Keratinocyte (primary cell): Measurements from ENCODE around the gene TM9SF1. TPM values are rescaled to one million over a fixed set of nuclear protein-coding genes. Genes with fewer than 3 reads are reported as not detected.

ENCODE experiments used
- DNase-seq: peaks from one replicate; pipeline ENCODE4 v3.0.0-alpha.2; 2011; ENCODE audit warnings: low read depth, missing footprints, low spot score
- FAIRE-seq: peaks from 2 replicates; lab custom pipeline; 2011; peaks lifted over from hg19 to GRCh38; lab: Jason Lieb, UNC
- H2AFZ ChIP-seq: 2 replicates; pipeline ENCODE4 v1.6.0; 2012; ENCODE audit warnings: low read length, control low read depth, inconsistent platforms; ENCODE audit not compliant: control insufficient read depth
- H3K27ac ChIP-seq: 2 replicates; pipeline ENCODE4 v1.5.1; 2011; ENCODE audit warnings: low read length; ENCODE audit not compliant: control insufficient read depth, insufficient read depth
- H3K27me3 ChIP-seq: 3 replicates; pipeline ENCODE4 v1.6.0; 2011; ENCODE audit warnings: low read length; ENCODE audit not compliant: control insufficient read depth, insufficient read depth; ENCODE audit errors: extremely low read depth
- H3K36me3 ChIP-seq, 2 experiments: 2 replicates in 1 of 2; 3 replicates in 1 of 2; pipeline ENCODE4 v1.5.1; 2011; ENCODE audit warnings: low read length in 2 of 2, mild to moderate bottlenecking in 1 of 2; ENCODE audit not compliant: control insufficient read depth in 2 of 2, insufficient read depth in 2 of 2; ENCODE audit errors: extremely low read depth in 1 of 2
- H3K4me1 ChIP-seq: 3 replicates; pipeline ENCODE4 v1.5.1; 2011; ENCODE audit warnings: low read length; ENCODE audit not compliant: control insufficient read depth, insufficient read depth; ENCODE audit errors: extremely low read depth
- H3K4me2 ChIP-seq: 3 replicates; pipeline ENCODE4 v1.6.0; 2011; ENCODE audit warnings: low read depth, low read length; ENCODE audit not compliant: control insufficient read depth, insufficient read depth; ENCODE audit errors: extremely low read depth
- H3K4me3 ChIP-seq, 3 experiments: fragments of 200-600 bp in 1 of 3; sonication (generic) in 1 of 3; 2 replicates in 2 of 3; 3 replicates in 1 of 3; pipeline ENCODE4 v1.5.1; 2011 to 2016; ENCODE audit warnings: low read length in 3 of 3, mild to moderate bottlenecking in 3 of 3, control low read depth in 2 of 3, inconsistent platforms in 1 of 3, low read depth in 1 of 3, mixed read lengths in 1 of 3, mixed run types in 1 of 3, moderate library complexity in 1 of 3; ENCODE audit not compliant: control insufficient read depth in 2 of 3, insufficient read depth in 2 of 3; ENCODE audit errors: extremely low read depth in 1 of 3
- H3K79me2 ChIP-seq: 2 replicates; pipeline ENCODE4 v1.6.0; 2012; ENCODE audit warnings: low read length; ENCODE audit not compliant: control insufficient read depth, insufficient read depth
- H3K9ac ChIP-seq: 3 replicates; pipeline ENCODE4 v1.6.0; 2011; ENCODE audit warnings: low read length; ENCODE audit not compliant: control insufficient read depth, insufficient read depth; ENCODE audit errors: extremely low read depth
- H3K9me1 ChIP-seq: 3 replicates; pipeline ENCODE4 v1.6.0; 2011; ENCODE audit warnings: low read length; ENCODE audit not compliant: control insufficient read depth, insufficient read depth; ENCODE audit errors: extremely low read depth
- H3K9me3 ChIP-seq: 2 replicates; pipeline ENCODE4 v1.5.1; 2012; ENCODE audit warnings: low read depth, low read length; ENCODE audit not compliant: control insufficient read depth
- H4K20me1 ChIP-seq: 3 replicates; pipeline ENCODE4 v1.6.0; 2011; ENCODE audit warnings: low read length; ENCODE audit not compliant: control insufficient read depth, insufficient read depth; ENCODE audit errors: extremely low read depth
- EZH2 ChIP-seq: IDR thresholded peaks from one replicate; pipeline ENCODE4 v1.6.1; 2012; ENCODE audit warnings: inconsistent platforms, mild to moderate bottlenecking, low read length, moderate library complexity
- dilution Hi-C: fragments of 300-500 bp; cut with MboI; formaldehyde crosslinking; loops from one replicate; pipeline ENCODE4 v1.7.0; 2020; ENCODE audit warnings: low sequenced_read_pairs; ENCODE audit not compliant: extremely low pct_ligation_motif_present
- polyA plus RNA-seq, 5 experiments: library from polyadenylated mRNA; depleted of rRNA in 3 of 5; stranded (reverse) in 3 of 5; stranded (forward) in 1 of 5; unstranded in 1 of 5; fragments of >200 nt; gene quantifications; 1 replicate in 1 of 5; 2 replicates in 3 of 5; 3 replicates in 1 of 5; pipeline versions ENCODE4 v1.2.1 to v1.2.3, GENCODE V29; 2011 to 2012; ENCODE audit warnings: missing spikeins in 2 of 5, low read depth in 1 of 5, low replicate concordance in 1 of 5
- TF ChIP-seq, protein P1 (sequence below), 3 experiments: IDR thresholded peaks in 1 of 3; conservative IDR thresholded peaks in 1 of 3; optimal IDR thresholded peaks in 1 of 3; 2 replicates in 2 of 3; 3 replicates in 1 of 3; pipeline versions ENCODE3 to v1.5.1; 2011; ENCODE audit warnings: low read length in 3 of 3, mild to moderate bottlenecking in 3 of 3, moderate library complexity in 2 of 3, control low read depth in 1 of 3, inconsistent platforms in 1 of 3; ENCODE audit not compliant: insufficient read depth in 2 of 3; ENCODE audit errors: extremely low read depth in 1 of 3

TM9SF1 gene
- polyA plus RNA-seq, 1 donor (not counting 4 experiments of a cell fraction or from before 2014, with no cell fraction given), result 19.2 TPM

DNA sequence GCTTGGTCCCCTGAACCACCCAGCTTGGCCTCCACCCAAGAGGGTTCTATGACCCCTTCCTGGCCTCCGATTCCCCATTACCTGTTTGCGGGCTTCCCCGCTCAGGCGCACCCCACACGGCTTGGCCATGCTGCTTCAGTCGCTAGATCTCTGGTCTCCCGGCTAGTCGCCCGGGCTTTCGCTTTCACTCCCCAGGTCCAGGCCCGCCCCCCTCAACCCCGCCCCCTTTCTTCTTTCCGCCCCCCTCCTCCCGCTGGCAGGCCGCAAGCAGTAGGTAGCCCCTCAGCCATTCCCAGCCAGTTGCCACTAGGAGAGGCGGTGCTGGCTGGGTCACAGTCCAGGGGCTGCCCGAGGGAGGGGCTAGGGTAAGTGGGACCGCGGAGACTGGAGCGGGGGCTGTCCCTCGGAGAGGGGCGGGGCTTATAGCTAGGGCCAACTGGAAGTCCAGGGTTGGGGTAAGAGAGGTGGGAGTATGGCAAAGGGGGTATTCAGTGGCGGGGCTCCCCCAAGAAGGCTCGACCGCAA is 48.7 kb downstream of the TM9SF1 start, which contains the start of gene PSME2:
TSS of gene PSME2 (minus strand) at position 158 of the 525 bp plus-strand sequence. CDS start at position 129, 29 bp downstream.
- Histone ChIP-seq H3K4me2 (peak within 1 kb of the TSS; percentile 97), H3K79me2 (peaks cover 60% of the 10 kb centered on the region), H3K36me3 (peaks cover 27 to 41% of the 10 kb centered on the region in 2 experiments), H3K9me1 (peaks cover 2% of the 10 kb centered on the region), H3K4me1 (peaks cover 27% of the 10 kb centered on the region), H3K9me3 (no peaks in the 10 kb centered on the region), H3K4me3 (peak within 1 kb of the TSS; percentile 82 to 97 (median 91)), H3K27me3 (no peaks in the 10 kb centered on the region), H3K9ac (peak within 1 kb of the TSS; percentile 88), H3K27ac (peak within 1 kb of the TSS; percentile 86), H4K20me1 (no peaks in the 10 kb centered on the region), H2AFZ (peak within 1 kb of the TSS; percentile 72)
- TF ChIP-seq, protein P1, sequence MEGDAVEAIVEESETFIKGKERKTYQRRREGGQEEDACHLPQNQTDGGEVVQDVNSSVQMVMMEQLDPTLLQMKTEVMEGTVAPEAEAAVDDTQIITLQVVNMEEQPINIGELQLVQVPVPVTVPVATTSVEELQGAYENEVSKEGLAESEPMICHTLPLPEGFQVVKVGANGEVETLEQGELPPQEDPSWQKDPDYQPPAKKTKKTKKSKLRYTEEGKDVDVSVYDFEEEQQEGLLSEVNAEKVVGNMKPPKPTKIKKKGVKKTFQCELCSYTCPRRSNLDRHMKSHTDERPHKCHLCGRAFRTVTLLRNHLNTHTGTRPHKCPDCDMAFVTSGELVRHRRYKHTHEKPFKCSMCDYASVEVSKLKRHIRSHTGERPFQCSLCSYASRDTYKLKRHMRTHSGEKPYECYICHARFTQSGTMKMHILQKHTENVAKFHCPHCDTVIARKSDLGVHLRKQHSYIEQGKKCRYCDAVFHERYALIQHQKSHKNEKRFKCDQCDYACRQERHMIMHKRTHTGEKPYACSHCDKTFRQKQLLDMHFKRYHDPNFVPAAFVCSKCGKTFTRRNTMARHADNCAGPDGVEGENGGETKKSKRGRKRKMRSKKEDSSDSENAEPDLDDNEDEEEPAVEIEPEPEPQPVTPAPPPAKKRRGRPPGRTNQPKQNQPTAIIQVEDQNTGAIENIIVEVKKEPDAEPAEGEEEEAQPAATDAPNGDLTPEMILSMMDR (optimal IDR thresholded peaks at IDR 0.05 in 1 of 3, IDR thresholded peaks at IDR 0.05 in 1 of 3, conservative IDR thresholded peaks at IDR 0.05 in 1 of 3; ENCODE audit: extremely low read depth in 1 of 3, insufficient read depth in 2 of 3, low read length in 3 of 3), result no peak
- no peak for TF ChIP-seq EZH2
- dilution Hi-C loops, result no loop called here
- FAIRE-seq (no peak), DNase-seq (peak; percentile 83)

DNA sequence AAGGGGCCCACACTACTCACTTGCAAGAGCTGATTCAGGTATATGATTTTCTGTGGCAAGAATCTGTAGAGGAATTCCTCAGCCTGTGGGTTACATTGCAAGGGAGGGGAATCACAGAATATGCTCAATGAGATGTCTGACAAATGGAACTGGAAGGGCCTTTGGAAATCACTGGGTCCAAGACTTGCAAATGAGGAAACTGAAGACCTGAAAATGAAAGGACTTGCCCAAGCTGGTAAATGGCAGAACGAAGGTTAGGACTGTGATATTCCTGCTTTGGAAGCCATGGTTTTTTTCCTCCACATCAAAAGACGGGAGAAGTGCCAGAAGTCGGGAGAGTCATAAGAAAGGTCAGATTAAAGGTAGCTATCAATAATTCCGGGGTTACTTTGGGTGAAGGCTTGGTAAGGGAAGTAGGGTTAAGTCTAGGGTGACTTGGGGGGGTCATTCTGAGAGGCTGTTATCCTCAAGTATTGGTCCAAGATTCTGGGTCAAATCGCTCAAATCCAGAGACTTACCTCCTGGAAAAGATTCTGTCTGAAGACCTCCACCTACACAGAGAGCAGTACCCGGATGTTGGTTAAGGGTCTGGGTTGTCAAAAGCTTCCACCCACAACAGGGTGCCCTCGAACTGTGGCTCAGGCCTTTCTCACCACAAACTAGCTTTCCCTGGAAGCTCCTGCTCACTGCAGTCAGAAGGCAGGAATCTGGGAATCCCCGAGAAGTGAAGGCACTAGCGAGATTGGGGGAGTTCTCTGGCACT is 49.4 kb downstream of the TM9SF1 start:
- peaks cover 59% of the 10 kb centered on the region for H3K79me2 ChIP-seq
- DNase-seq, result no peak

More for the DNA sequence above, 49.4 kb downstream of the TM9SF1 start:
- peaks cover 2% of the 10 kb centered on the region for H3K9me1 ChIP-seq
- FAIRE-seq, result no peak
- peak overlapping the region; percentile 93 for H3K4me2 ChIP-seq
- dilution Hi-C loops, result no loop called here
- H3K4me1 ChIP-seq, result peaks cover 27% of the 10 kb centered on the region
- H3K9ac ChIP-seq, result peak overlapping the region; percentile 88
- TF ChIP-seq, protein P1 (optimal IDR thresholded peaks at IDR 0.05 in 1 of 3, IDR thresholded peaks at IDR 0.05 in 1 of 3, conservative IDR thresholded peaks at IDR 0.05 in 1 of 3; ENCODE audit: extremely low read depth in 1 of 3, insufficient read depth in 2 of 3, low read length in 3 of 3), result no peak
- no peak for TF ChIP-seq EZH2
- H3K27ac ChIP-seq, result peak overlapping the region; percentile 85
- H4K20me1 ChIP-seq, result no peaks in the 10 kb centered on the region
- no peaks in the 10 kb centered on the region for H3K27me3 ChIP-seq
- H3K36me3 ChIP-seq, result peaks cover 22 to 35% of the 10 kb centered on the region in 2 experiments
- H2AFZ ChIP-seq, result peak overlapping the region; percentile 72
- H3K9me3 ChIP-seq, result no peaks in the 10 kb centered on the region
- H3K4me3 ChIP-seq, result peak overlapping the region; percentile 79 to 97 (median 82)
